SK-N-SH treated with all-trans-retinoic acid at 6 μM for 48 hours (cell line): ENCODE data around the gene CTNND2.

Experiments used
- BACH2 ChIP-seq: fragments of 250-450 bp; sonication (Bioruptor Pico); IDR thresholded peaks from 2 replicates; pipeline ENCODE4 v1.9.0; 2021; ENCODE audit warnings: mild to moderate bottlenecking, borderline replicate concordance
- CREB5 ChIP-seq: fragments of 250-450 bp; sonication (Bioruptor Pico); IDR thresholded peaks from 2 replicates; pipeline ENCODE4 v1.5.1; 2020; ENCODE audit warnings: low read depth, mild to moderate bottlenecking, moderate library complexity
- CSRNP3 ChIP-seq: fragments of 250-450 bp; sonication (Bioruptor Pico); IDR thresholded peaks from 2 replicates; pipeline ENCODE4 v1.5.1; 2021; ENCODE audit warnings: mild to moderate bottlenecking, moderate library complexity
- PPARA ChIP-seq: fragments of 250-450 bp; sonication (Bioruptor Pico); IDR thresholded peaks from 2 replicates; pipeline ENCODE4 v1.5.0; 2020; ENCODE audit warnings: mild to moderate bottlenecking, borderline replicate concordance
- SNAI2 ChIP-seq: fragments of 250-450 bp; sonication (Bioruptor Pico); IDR thresholded peaks from 2 replicates; pipeline ENCODE4 v1.5.0; 2020; ENCODE audit warnings: mild to moderate bottlenecking, moderate library complexity
- TOX ChIP-seq: fragments of 250-450 bp; sonication (Bioruptor Pico); IDR thresholded peaks from 2 replicates; pipeline ENCODE4 v1.8.0; 2021; ENCODE audit warnings: mild to moderate bottlenecking, moderate library complexity, borderline replicate concordance
- ZC3H10 ChIP-seq: fragments of 250-450 bp; sonication (Bioruptor Pico); IDR thresholded peaks from 2 replicates; pipeline ENCODE4 v1.5.1; 2021; ENCODE audit warnings: mild to moderate bottlenecking, moderate library complexity

GRCh38 chr5:11894992-11895391 lies 9.3 kb downstream of the CTNND2 start:
- no peak for TF ChIP-seq SNAI2 (CRISPR knock-in tag)
- no peak for TF ChIP-seq PPARA (CRISPR knock-in tag)
- TF ChIP-seq ZC3H10 = no peak
- no peak for TF ChIP-seq TOX (CRISPR knock-in tag)
- TF ChIP-seq CSRNP3 (CRISPR knock-in tag) = no peak
- TF ChIP-seq CREB5 (CRISPR knock-in tag) = no peak
- TF ChIP-seq BACH2 (CRISPR knock-in tag) = no peak
